ENCODE measurements around the gene NCAPD2.
"Not testable (repeated sequence)": the region's sequence is repeated elsewhere in the genome, so short reads cannot be mapped to it uniquely, and the experiment has no call there.

Gene NCAPD2

GRCh38 chr12:6535960-6536847, 42.3 kb downstream of the NCAPD2 start:
- H3K4me3 ChIP-seq (replicated peaks; ENCODE audit: low read depth, low read length) = peak overlapping the region; percentile 98
- TF ChIP-seq CTCF (IDR thresholded peaks at IDR 0.05; ENCODE audit: low read length, missing control alignments) = no peak

GRCh38 chr12:6536894-6537579, 43.1 kb downstream of the NCAPD2 start:
- DNase-seq (ENCODE audit: low read depth) = no peak
- TF ChIP-seq CTCF (IDR thresholded peaks at IDR 0.05; ENCODE audit: low read length, missing control alignments) = no peak
- peak overlapping the region; percentile 98 for H3K4me3 ChIP-seq (replicated peaks; ENCODE audit: low read depth, low read length)

More at GRCh38 chr12:6535960-6536847, 42.3 kb downstream of the NCAPD2 start:
- no peak for DNase-seq (ENCODE audit: low read depth)

- not testable (repeated sequence) for H3K4me3 ChIP-seq (replicated peaks; ENCODE audit: low read depth, low read length)
Measured at GRCh38 chr12:6537580-6538419, 43.9 kb downstream of the NCAPD2 start.

GRCh38 chr12:6538420-6539313, 44.8 kb downstream of the NCAPD2 start:
- TF ChIP-seq CTCF (IDR thresholded peaks at IDR 0.05; ENCODE audit: low read length, missing control alignments) = no peak
- no peak for DNase-seq (ENCODE audit: low read depth)
- H3K4me3 ChIP-seq (replicated peaks; ENCODE audit: low read depth, low read length) = no peak overlapping the region

More at GRCh38 chr12:6537580-6538419, 43.9 kb downstream of the NCAPD2 start:
- DNase-seq (ENCODE audit: low read depth) = peak; percentile 86
- TF ChIP-seq CTCF (IDR thresholded peaks at IDR 0.05; ENCODE audit: low read length, missing control alignments) = peak; percentile 68

- no peak overlapping the region for H3K4me3 ChIP-seq (replicated peaks; ENCODE audit: low read depth, low read length)
- TF ChIP-seq CTCF (IDR thresholded peaks at IDR 0.05; ENCODE audit: low read length, missing control alignments) = no peak
- DNase-seq (ENCODE audit: low read depth) = no peak
Measured at GRCh38 chr12:6539314-6539682, 45.4 kb downstream of the NCAPD2 start.

GRCh38 chr12:6539707-6540134, 45.8 kb downstream of the NCAPD2 start:
- no peak overlapping the region for H3K4me3 ChIP-seq (replicated peaks; ENCODE audit: low read depth, low read length)
- DNase-seq (ENCODE audit: low read depth) = no peak
- no peak for TF ChIP-seq CTCF (IDR thresholded peaks at IDR 0.05; ENCODE audit: low read length, missing control alignments)
